ENCODE data around the gene LCAT. TPM values are rescaled to one million over a fixed set of nuclear protein-coding genes. Genes with fewer than 3 reads are reported as not detected.

The LCAT gene
- total and polyA plus RNA-seq, 3 donors from 2014 or later: 12.9 to 25.3 (median 20.6) TPM

DNA sequence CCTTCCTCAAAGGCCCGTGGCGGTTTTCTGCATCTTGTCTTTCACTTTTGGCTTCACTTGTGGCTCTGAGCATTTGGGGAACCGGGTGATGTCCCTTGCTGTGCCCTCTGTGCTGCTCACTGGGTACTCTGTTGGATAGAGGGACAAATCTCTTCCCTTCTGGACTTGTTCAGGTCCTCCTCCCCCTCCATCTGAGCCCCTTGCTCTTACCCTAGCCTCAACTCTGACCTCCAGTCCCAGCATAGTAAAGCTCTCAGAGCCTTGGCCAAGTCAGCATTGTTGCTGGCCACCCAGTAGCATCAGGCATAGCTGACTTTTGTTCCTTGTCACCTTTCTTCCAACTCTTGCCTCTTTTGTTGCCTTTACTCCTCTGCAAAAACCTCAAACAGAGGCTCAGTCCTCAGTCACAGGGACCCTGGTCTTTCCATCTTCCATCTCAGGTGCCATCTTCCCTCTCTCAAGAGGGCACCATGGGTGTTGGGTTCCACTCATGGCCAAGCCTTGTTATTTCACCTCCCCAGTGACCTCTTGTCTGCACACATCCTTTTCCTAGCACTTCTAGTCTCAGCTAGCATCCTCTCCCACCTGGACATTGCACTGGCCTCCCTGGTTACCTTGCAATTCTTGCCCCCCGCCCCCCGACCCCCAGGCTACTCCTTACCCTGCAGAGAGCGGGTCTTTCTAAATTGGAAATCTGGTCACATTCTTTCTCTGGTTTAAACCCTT lies 6.9 kb downstream of the LCAT start:
- peaks cover 18% of the 10 kb centered on the region for H3K4me1 ChIP-seq
- H3K27me3 ChIP-seq: no peaks in the 10 kb centered on the region
- WGBS, 2 donors: 43 to 50% methylated on average over 6 of the region's 6 CpGs
- intact Hi-C loops (cut with DNase I; ENCODE audit: low total_unique reads): no loop called here
- H3K4me3 ChIP-seq: peak overlapping the region; percentile 70 to 85
- no peaks in the 10 kb centered on the region for H3K36me3 ChIP-seq (ENCODE audit: low read depth, missing control alignments)
- no peak for TF ChIP-seq CTCF (IDR thresholded peaks at IDR 0.05)
- TF ChIP-seq POLR2A (IDR thresholded peaks at IDR 0.05): no peak
- no peaks in the 10 kb centered on the region for H3K9me3 ChIP-seq
- DNase-seq: no peak
- H3K27ac ChIP-seq: peak overlapping the region; percentile 60 to 94

DNA sequence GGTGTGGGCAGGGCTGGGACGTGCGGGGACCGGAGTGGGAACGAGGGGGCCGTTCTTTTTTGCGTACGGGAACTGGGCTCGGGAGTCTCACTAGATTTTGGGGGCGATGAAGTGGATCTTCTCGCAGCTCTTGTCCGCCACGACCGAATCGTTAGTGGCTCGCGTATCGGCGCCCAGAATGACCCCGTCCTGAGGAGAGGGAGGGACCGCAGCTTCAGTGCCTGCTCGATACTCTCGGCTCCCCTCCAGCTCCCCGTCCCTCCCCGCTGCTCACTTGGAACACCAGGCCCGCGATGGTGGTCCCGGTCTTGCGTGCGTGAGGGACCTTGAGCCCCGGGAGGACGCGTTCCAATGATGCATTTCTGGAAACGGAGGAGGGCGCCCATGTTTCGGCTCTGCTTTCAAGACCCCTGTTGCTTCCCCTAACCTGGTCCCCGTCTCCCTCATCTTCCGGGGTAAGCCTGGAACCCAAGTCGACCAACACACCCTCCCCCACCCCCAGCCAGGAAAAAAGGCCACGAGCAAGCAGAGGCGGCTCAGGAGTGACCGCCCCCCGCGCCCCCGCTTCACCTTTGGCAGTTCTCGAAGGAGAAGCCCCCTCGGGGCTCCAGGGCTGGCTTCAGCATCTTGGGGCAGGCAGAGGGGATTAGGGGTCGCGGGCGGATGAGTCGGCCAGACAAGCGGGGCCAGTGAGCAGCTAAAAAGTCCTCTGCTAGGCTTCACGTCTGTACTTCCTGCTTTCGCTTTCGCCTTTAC lies 7.6 kb downstream of the LCAT start, which contains the start of gene PSMB10:
Gene PSMB10, minus strand, starts transcription at position 727 of the 756 bp plus-strand sequence. Its CDS starts 101 bp downstream, at position 626.
- no peak for TF ChIP-seq CTCF (IDR thresholded peaks at IDR 0.05)
- no peak for TF ChIP-seq POLR2A (IDR thresholded peaks at IDR 0.05)
- Histone ChIP-seq H3K36me3 (ENCODE audit: low read depth, missing control alignments) (no peaks in the 10 kb centered on the region), H3K4me1 (peaks cover 24% of the 10 kb centered on the region), H3K27me3 (no peaks in the 10 kb centered on the region), H3K4me3 (peak within 1 kb of the TSS; percentile 70 to 85), H3K27ac (peak within 1 kb of the TSS; percentile 60 to 94), H3K9me3 (no peaks in the 10 kb centered on the region)
- intact Hi-C loops (cut with DNase I; ENCODE audit: low total_unique reads): no loop called here
- 1% methylated on average over 31 to 54 of the region's 54 CpGs for WGBS, 2 donors
- peak; percentile 73 for DNase-seq

- no peaks in the 10 kb centered on the region for H3K36me3 ChIP-seq (ENCODE audit: low read depth, missing control alignments)
- peak overlapping the region; percentile 70 to 85 for H3K4me3 ChIP-seq
- WGBS, 2 donors: 2 to 3% methylated on average over 13 to 54 of the region's 55 CpGs
- DNase-seq: peak; percentile 99
- H3K27ac ChIP-seq: peak overlapping the region; percentile 60 to 94
- H3K27me3 ChIP-seq: no peaks in the 10 kb centered on the region
- intact Hi-C loops (cut with DNase I; ENCODE audit: low total_unique reads): no loop called here
- no peaks in the 10 kb centered on the region for H3K9me3 ChIP-seq
- TF ChIP-seq POLR2A (IDR thresholded peaks at IDR 0.05) (peak; percentile 34), CTCF (IDR thresholded peaks at IDR 0.05) (peak in 1 of 3 experiments; percentile 3)
- H3K4me1 ChIP-seq: peaks cover 26% of the 10 kb centered on the region
These were observed 8.4 kb downstream of the LCAT start for GRCh38 chr16:67935402-67936123.

DNA sequence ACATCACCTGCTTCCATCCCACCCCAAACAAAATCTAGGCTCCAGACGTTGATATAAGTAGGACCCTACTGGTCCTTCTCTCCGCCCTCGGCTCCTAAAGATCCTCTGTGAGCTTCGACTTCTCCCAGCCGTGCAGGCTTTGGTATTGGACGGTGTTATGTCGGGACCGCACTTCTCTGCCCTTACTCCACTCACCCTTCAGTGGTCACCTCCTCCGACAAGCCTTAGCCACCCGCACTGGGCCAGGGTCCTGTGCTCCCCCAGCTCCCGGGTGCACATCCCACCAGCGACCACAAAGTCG lies 8.9 kb downstream of the LCAT start:
- Histone ChIP-seq H3K27me3 (no peaks in the 10 kb centered on the region), H3K27ac (peak overlapping the region; percentile 43 to 94), H3K4me1 (peaks cover 26% of the 10 kb centered on the region), H3K9me3 (no peaks in the 10 kb centered on the region), H3K36me3 (ENCODE audit: low read depth, missing control alignments) (no peaks in the 10 kb centered on the region), H3K4me3 (peak overlapping the region; percentile 70 to 85)
- DNase-seq: no peak
- 4 to 20% methylated on average over 6 to 13 of the region's 13 CpGs for WGBS, 2 donors
- intact Hi-C loops (cut with DNase I; ENCODE audit: low total_unique reads): no loop called here
- TF ChIP-seq CTCF (IDR thresholded peaks at IDR 0.05) (no peak), POLR2A (IDR thresholded peaks at IDR 0.05) (no peak)
